ENCODE measurements around the gene COPS6.

- TF ChIP-seq POLR2AphosphoS5 (IDR thresholded peaks at IDR 0.05; ENCODE audit: low read depth, low read length) (no peak), POLR2A (IDR thresholded peaks at IDR 0.05; ENCODE audit: low read depth, low read length) (no peak), PAX5 (IDR thresholded peaks at IDR 0.05; ENCODE audit: insufficient read depth, low read length, severe bottlenecking) (no peak), SPI1 (IDR thresholded peaks at IDR 0.05; ENCODE audit: low read depth, low read length) (no peak)
Observed at GRCh38 chr7:100079024-100079560, 9.7 kb upstream of the COPS6 start.
